ENCODE data around the gene HPGD.

The HPGD gene

DNA sequence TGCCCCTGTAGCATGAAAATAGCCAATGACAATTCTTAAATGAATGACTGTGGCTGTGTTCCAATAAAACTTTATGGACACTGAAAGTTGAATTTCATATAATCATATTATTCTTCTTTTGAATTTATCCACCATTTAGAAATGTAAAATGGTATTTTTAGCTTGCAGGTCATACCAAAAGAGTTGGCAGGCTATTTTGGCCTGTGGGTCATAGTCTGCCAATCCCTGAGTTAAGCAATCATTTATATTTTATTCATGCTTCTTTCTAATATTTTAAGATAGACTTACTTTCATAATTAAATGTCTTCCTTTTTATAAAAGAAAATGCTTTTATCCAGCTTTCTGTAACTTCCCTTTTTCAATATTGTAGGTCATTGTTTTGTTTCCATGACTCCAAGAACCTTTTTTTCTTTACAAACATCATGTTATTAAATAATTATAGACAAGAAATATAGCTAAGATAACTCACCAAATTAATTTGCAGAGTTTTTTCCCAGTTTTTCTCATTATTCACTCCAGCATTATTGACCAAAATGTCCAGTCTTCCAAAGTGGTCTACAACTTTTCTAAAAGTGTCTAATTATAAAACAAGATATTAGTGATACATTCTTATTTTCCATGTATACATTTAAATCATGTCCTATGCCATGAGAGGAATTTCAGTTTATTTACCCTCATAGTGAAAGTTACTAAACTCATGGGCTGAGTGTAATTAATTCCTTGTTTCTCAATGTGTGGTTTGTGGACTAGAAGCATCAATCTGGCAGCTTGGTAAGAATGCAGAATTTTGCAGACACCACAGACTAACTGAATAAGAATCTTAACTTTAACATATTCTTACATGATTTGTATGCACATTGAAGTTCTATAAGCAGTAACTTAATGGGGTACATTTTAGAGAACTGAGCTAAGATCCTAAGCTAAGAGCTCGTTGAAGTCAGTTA lies 4.5 kb downstream of the HPGD start:
- TF ChIP-seq EZH2phosphoT487 (IDR thresholded peaks at IDR 0.05; ENCODE audit: low read length) (no peak), EZH2 (optimal IDR thresholded peaks at IDR 0.05; ENCODE audit: low read depth, low read length) (no peak), CTCF (IDR thresholded peaks at IDR 0.05; ENCODE audit: low read length) (no peak)
- H3K9me3 ChIP-seq (replicated peaks; ENCODE audit: insufficient read depth, low read length), result no peaks in the 10 kb centered on the region
- no peak overlapping the region for H3K4me2 ChIP-seq (ENCODE audit: low read depth, low read length)
- no peak for DNase-seq
- H3K27me3 ChIP-seq (replicated peaks; ENCODE audit: insufficient read depth, low read length), result no peaks in the 10 kb centered on the region
- H4K20me1 ChIP-seq (ENCODE audit: insufficient read depth, low read length), result no peaks in the 10 kb centered on the region
- peaks cover 5% of the 10 kb centered on the region for H3F3A ChIP-seq (ENCODE audit: insufficient read depth, low read length)
- no peak overlapping the region for H2AFZ ChIP-seq (ENCODE audit: low read length)
- H3K79me2 ChIP-seq (ENCODE audit: low read length), result no peaks in the 10 kb centered on the region
- H3K9me2 ChIP-seq (replicated peaks; ENCODE audit: insufficient read depth, low read length), result no peaks in the 10 kb centered on the region
- H3K4me1 ChIP-seq (ENCODE audit: low read length), result no peaks in the 10 kb centered on the region
- H3K27ac ChIP-seq (ENCODE audit: low read length), result no peak overlapping the region
- no peak overlapping the region for H3K9ac ChIP-seq (ENCODE audit: low read length)
- no peak overlapping the region for H3K4me3 ChIP-seq (ENCODE audit: low read length)
- no peaks in the 10 kb centered on the region for H3K36me3 ChIP-seq (replicated peaks; ENCODE audit: insufficient read depth, low read length)

DNA sequence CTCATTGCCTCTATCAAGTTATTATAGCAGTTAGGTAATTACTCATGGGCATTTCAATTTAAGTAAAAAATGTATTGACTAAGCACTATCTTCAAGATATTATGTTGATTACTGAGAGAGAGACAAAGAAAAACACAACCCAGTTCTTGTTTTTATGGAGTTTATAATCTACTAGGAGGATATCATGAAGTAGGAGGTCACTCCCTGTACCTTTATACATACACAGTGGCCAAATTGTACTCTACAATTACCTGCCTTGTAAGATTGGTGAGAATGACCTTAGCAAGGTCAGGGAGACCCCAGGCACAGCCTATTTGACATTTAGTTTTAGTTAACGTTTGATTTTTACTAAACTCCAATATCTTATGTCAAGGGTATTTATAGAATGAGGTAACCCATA lies 5.5 kb downstream of the HPGD start:
- Histone ChIP-seq H3F3A (ENCODE audit: insufficient read depth, low read length) (peaks cover 2% of the 10 kb centered on the region), H3K9me3 (replicated peaks; ENCODE audit: insufficient read depth, low read length) (no peaks in the 10 kb centered on the region), H3K4me1 (ENCODE audit: low read length) (no peaks in the 10 kb centered on the region), H3K4me2 (ENCODE audit: low read depth, low read length) (no peak overlapping the region), H3K79me2 (ENCODE audit: low read length) (no peaks in the 10 kb centered on the region), H3K9ac (ENCODE audit: low read length) (no peak overlapping the region), H3K4me3 (ENCODE audit: low read length) (no peak overlapping the region), H3K27ac (ENCODE audit: low read length) (no peak overlapping the region), H2AFZ (ENCODE audit: low read length) (no peak overlapping the region), H4K20me1 (ENCODE audit: insufficient read depth, low read length) (no peaks in the 10 kb centered on the region), H3K27me3 (replicated peaks; ENCODE audit: insufficient read depth, low read length) (no peaks in the 10 kb centered on the region), H3K9me2 (replicated peaks; ENCODE audit: insufficient read depth, low read length) (no peaks in the 10 kb centered on the region), H3K36me3 (replicated peaks; ENCODE audit: insufficient read depth, low read length) (no peaks in the 10 kb centered on the region)
- TF ChIP-seq CTCF (IDR thresholded peaks at IDR 0.05; ENCODE audit: low read length), result no peak
- TF ChIP-seq EZH2phosphoT487 (IDR thresholded peaks at IDR 0.05; ENCODE audit: low read length), result no peak
- TF ChIP-seq EZH2 (optimal IDR thresholded peaks at IDR 0.05; ENCODE audit: low read depth, low read length), result no peak
- DNase-seq, result no peak

DNA sequence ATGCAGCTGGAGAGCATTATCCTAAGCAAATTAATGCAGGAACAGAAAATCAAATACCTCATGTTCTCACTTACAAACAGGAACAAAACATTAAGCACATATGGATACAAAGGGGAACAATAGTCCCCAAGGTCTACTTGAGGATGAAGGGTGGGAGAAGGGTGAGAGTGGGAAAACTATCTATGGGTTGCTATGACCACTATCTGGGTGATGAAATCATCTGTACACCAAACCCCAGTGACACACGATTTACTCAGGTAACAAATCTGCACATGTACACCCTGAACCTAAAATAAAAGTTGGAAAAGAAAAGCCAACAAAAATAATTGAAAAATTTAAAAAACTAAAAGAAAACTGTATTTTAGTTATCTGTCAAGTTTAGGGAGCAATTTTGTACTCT lies 5.9 kb downstream of the HPGD start:
- no peak overlapping the region for H3K4me2 ChIP-seq (ENCODE audit: low read depth, low read length)
- no peak overlapping the region for H3K4me3 ChIP-seq (ENCODE audit: low read length)
- H3K79me2 ChIP-seq (ENCODE audit: low read length), result no peaks in the 10 kb centered on the region
- no peak overlapping the region for H3K9ac ChIP-seq (ENCODE audit: low read length)
- H3K9me2 ChIP-seq (replicated peaks; ENCODE audit: insufficient read depth, low read length), result no peaks in the 10 kb centered on the region
- H3K9me3 ChIP-seq (replicated peaks; ENCODE audit: insufficient read depth, low read length), result no peaks in the 10 kb centered on the region
- H3K36me3 ChIP-seq (replicated peaks; ENCODE audit: insufficient read depth, low read length), result no peaks in the 10 kb centered on the region
- TF ChIP-seq CTCF (IDR thresholded peaks at IDR 0.05; ENCODE audit: low read length), result no peak
- TF ChIP-seq EZH2 (optimal IDR thresholded peaks at IDR 0.05; ENCODE audit: low read depth, low read length), result no peak
- no peak for TF ChIP-seq EZH2phosphoT487 (IDR thresholded peaks at IDR 0.05; ENCODE audit: low read length)
- no peak for DNase-seq
- H3F3A ChIP-seq (ENCODE audit: insufficient read depth, low read length), result no peaks in the 10 kb centered on the region
- H3K27me3 ChIP-seq (replicated peaks; ENCODE audit: insufficient read depth, low read length), result no peaks in the 10 kb centered on the region
- no peak overlapping the region for H2AFZ ChIP-seq (ENCODE audit: low read length)
- H3K4me1 ChIP-seq (ENCODE audit: low read length), result no peaks in the 10 kb centered on the region
- no peak overlapping the region for H3K27ac ChIP-seq (ENCODE audit: low read length)
- no peaks in the 10 kb centered on the region for H4K20me1 ChIP-seq (ENCODE audit: insufficient read depth, low read length)
